ENCODE measurements around the gene PLAAT3.

DNA sequence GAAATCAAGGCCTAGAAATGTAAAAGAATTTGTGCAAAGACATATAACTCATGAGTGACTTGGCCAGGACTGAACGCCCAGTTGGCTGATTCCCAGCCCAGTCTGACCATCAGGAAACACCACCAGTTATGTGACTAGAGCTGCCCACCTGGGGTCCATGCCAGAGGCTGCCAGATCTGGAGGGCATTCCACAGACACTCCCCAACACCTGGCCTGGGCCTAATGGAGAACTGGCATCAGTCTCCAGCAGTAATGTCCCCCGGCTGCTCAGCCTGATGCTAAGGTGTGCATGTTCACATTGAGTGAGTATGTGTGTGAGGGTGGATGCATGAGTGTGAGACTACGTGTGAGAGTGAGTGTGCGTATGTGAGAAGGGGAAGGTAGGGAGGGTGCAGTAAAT lies 15.7 kb downstream of the PLAAT3 start:
- TF ChIP-seq, protein P1, sequence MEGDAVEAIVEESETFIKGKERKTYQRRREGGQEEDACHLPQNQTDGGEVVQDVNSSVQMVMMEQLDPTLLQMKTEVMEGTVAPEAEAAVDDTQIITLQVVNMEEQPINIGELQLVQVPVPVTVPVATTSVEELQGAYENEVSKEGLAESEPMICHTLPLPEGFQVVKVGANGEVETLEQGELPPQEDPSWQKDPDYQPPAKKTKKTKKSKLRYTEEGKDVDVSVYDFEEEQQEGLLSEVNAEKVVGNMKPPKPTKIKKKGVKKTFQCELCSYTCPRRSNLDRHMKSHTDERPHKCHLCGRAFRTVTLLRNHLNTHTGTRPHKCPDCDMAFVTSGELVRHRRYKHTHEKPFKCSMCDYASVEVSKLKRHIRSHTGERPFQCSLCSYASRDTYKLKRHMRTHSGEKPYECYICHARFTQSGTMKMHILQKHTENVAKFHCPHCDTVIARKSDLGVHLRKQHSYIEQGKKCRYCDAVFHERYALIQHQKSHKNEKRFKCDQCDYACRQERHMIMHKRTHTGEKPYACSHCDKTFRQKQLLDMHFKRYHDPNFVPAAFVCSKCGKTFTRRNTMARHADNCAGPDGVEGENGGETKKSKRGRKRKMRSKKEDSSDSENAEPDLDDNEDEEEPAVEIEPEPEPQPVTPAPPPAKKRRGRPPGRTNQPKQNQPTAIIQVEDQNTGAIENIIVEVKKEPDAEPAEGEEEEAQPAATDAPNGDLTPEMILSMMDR (IDR thresholded peaks at IDR 0.05; ENCODE audit: borderline replicate concordance, extremely low read depth, low read length, poor library complexity, severe bottlenecking), result no peak
- TF ChIP-seq EZH2 (IDR thresholded peaks at IDR 0.05; ENCODE audit: borderline replicate concordance, low read depth, low read length, severe bottlenecking), result no peak
